Measurements from ENCODE around the gene AMDHD2.
A peak's percentile ranks its signal among the peaks of the same experiment; 100 is the strongest.
"Not testable (repeated sequence)": the region's sequence is repeated elsewhere in the genome, so short reads cannot be mapped to it uniquely, and the experiment has no call there.

The AMDHD2 gene

GRCh38 chr16:2517954-2518605 lies 2.1 kb upstream of the AMDHD2 start:
- DNase-seq (ENCODE audit: low read depth), result no peak

- no peak for DNase-seq (ENCODE audit: low read depth)
Observed at GRCh38 chr16:2518823-2519710, 1.1 kb upstream of the AMDHD2 start.

GRCh38 chr16:2519711-2520080 lies 475 bp upstream of the AMDHD2 start:
- DNase-seq (ENCODE audit: low read depth), result no peak

GRCh38 chr16:2520784-2521531 lies 787 bp downstream of the AMDHD2 start:
- DNase-seq (ENCODE audit: low read depth), result peak; percentile 33

GRCh38 chr16:2523801-2524231 lies 3.6 kb downstream of the AMDHD2 start:
- no peak for DNase-seq (ENCODE audit: low read depth)

GRCh38 chr16:2524339-2524938 lies 4.3 kb downstream of the AMDHD2 start:
- no peak for DNase-seq (ENCODE audit: low read depth)

DNA sequence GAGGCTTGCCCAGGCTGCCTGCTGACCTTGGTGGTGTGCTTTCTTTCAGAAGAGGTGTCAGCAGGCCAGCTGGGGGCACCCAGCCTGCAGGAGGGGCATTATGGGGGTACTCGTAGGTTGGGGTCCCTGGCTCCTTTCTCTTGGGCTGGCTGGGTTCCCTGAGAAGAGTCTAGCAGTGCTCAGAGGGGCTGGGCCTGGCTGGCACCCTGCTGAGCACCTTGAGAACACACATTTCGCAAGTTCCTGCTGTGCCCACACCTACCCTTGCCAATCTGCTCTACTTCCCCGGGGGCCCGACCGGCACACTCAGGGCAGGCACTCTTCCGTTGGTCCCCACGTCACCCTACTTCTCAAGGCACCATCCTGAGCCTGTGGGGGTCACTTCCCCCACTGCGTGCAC lies 6.0 kb downstream of the AMDHD2 start:
- no peak for DNase-seq (ENCODE audit: low read depth)

DNA sequence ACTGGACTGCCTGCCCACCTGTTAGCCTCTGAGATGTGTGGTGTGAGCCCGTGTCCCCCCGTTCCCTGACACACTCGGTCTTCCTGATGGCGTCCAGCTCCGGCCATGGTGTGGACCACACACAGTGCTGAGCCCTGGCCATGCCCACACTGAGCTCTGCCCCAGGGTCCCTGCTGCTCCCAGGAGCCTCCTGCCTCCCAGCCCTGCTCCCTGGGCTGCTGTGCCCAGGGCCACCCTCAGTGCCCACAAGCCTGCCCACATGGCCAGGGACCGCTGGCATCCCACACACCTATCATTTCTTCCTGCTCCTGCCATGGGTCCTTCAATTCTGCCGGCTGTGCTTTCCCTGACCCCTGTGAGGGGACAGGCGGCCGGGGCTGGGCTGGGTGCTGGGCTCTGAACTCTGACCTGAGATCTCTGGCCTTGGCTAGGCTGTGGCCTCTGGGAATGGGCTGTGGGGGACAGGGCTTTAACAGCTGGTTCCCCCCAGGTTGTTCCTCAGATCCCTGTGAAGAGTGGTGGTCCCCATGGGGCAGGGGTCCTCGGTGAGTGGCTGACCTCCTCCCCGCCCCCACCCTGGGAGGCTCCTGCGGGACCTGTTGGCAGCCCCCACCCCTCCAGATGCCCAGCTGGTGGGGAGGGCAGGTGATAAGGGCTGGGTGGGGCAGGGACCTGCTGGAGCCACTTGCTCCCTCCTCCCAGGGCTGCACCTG lies 7.1 kb downstream of the AMDHD2 start:
- no peak for DNase-seq (ENCODE audit: low read depth)

GRCh38 chr16:2527784-2528100 lies 7.6 kb downstream of the AMDHD2 start:
- no peak for DNase-seq (ENCODE audit: low read depth)

GRCh38 chr16:2528161-2529060 lies 8.2 kb downstream of the AMDHD2 start:
- no peak for DNase-seq (ENCODE audit: low read depth)

DNA sequence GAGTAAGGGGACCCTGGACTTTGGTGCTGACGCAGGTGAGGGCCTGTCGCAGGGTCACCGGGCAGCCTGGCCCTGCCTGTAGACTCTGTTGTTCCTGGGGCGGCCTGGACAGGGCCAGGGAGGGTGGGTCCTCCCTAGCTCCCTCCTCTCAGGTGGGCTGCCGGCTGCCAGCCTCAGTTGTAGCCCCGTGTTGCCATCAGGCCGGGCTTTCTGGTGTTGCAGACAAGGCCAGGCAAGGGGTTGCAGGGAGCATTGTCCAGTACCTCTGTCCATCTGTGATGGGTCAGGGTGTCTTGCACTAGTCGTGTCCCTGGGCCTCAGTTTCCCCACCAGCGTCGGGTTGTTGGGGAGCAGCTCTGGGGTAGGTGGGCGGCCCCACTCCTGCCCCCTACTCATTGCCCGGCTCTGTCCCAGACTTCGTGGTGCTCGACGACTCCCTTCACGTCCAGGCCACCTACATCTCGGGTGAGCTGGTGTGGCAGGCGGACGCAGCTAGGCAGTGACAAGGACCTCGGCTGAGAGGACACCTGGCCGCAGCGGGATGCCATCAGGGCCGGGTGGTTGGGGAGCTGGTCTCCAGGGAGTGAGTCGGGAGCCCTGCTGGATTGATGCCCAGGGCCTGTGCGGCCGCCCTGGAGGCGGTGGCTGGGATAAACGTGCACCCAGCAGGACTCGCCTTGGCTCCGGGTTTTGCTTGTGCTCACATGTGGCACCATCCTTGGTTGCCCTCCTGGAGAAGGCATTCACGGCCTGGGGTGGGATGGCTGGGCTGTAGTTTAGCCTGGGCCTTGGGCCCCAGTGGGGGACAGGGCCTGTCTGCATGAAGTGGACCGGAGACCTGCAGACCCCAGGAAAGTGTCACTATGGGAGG lies 9.1 kb downstream of the AMDHD2 start:
- DNase-seq (ENCODE audit: low read depth), result no peak

- no peak for DNase-seq (ENCODE audit: low read depth)
Observed at GRCh38 chr16:2529961-2530628, 9.9 kb downstream of the AMDHD2 start.

GRCh38 chr16:2530629-2531318 lies 10.6 kb downstream of the AMDHD2 start:
- DNase-seq (ENCODE audit: low read depth), result no peak

DNA sequence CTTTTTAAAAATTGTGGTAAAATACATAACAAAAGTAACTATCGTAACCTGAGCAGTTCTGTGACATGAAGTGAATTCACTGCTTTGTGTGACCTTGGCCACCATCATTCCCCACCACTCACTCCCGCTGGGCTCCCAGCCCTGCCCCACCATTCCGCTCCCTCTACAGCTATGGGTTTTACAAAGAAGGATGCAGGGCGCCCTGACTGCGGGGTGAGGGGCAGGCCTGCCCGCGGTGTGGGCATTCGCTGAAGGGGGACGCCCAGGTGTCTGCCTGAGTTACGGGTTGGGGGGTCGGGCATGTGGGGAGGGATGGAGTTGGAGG lies 11.2 kb downstream of the AMDHD2 start, which contains the start of gene CEMP1:
TSS of gene CEMP1 (minus strand) at position 38 of the 325 bp plus-strand sequence. CDS start 335 bp downstream, outside the sequence.
- no peak for DNase-seq (ENCODE audit: low read depth)

GRCh38 chr16:2531696-2532493 lies 11.7 kb downstream of the AMDHD2 start:
- peak; percentile 97 for DNase-seq (ENCODE audit: low read depth)

- peak; percentile 38 for DNase-seq (ENCODE audit: low read depth)
Observed at GRCh38 chr16:2532494-2533141, 12.4 kb downstream of the AMDHD2 start.

GRCh38 chr16:2533142-2533755 lies 13.1 kb downstream of the AMDHD2 start:
- not testable (repeated sequence) for DNase-seq (ENCODE audit: low read depth)

All from activated T-helper 9 cell treated with anti-CD3 and anti-CD28 coated beads, Interleukin-2, amount 50 U/mL, for 16 hours (primary cell).